HL-60 (cell line): ENCODE data around the gene NUBPL.

Experiments
- GABPA ChIP-seq: IDR thresholded peaks from 2 replicates; pipeline ENCODE4 v1.6.1; 2012; ENCODE audit warnings: low read depth
- POLR2AphosphoS5 ChIP-seq: IDR thresholded peaks from 2 replicates; pipeline ENCODE4 v1.6.1; 2012; ENCODE audit warnings: low read depth
- TF ChIP-seq, protein P1 (sequence below): IDR thresholded peaks from one replicate; pipeline ENCODE4 v1.5.1; 2011; ENCODE audit warnings: low read length, control low read depth, inconsistent platforms; ENCODE audit not compliant: insufficient read depth

- TF ChIP-seq POLR2AphosphoS5 (no peak), GABPA (no peak)
- TF ChIP-seq, protein P1, sequence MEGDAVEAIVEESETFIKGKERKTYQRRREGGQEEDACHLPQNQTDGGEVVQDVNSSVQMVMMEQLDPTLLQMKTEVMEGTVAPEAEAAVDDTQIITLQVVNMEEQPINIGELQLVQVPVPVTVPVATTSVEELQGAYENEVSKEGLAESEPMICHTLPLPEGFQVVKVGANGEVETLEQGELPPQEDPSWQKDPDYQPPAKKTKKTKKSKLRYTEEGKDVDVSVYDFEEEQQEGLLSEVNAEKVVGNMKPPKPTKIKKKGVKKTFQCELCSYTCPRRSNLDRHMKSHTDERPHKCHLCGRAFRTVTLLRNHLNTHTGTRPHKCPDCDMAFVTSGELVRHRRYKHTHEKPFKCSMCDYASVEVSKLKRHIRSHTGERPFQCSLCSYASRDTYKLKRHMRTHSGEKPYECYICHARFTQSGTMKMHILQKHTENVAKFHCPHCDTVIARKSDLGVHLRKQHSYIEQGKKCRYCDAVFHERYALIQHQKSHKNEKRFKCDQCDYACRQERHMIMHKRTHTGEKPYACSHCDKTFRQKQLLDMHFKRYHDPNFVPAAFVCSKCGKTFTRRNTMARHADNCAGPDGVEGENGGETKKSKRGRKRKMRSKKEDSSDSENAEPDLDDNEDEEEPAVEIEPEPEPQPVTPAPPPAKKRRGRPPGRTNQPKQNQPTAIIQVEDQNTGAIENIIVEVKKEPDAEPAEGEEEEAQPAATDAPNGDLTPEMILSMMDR = no peak
These were observed 50.7 kb downstream of the NUBPL start for GRCh38 chr14:31611778-31612433.
